SK-N-SH (cell line): ENCODE measurements around the gene FAM228B.
"Not testable (repeated sequence)": the region's sequence is repeated elsewhere in the genome, so short reads cannot be mapped to it uniquely, and the experiment has no call there.

ENCODE experiments used
- CTCF ChIP-seq: fragments of 200-600 bp; sonication (generic); IDR thresholded peaks from 2 replicates; pipeline ENCODE4 v1.6.1; 2017; ENCODE audit warnings: antibody characterized with exemption, mild to moderate bottlenecking, moderate library complexity
- EZH2phosphoT487 ChIP-seq: fragments of 200-600 bp; sonication (generic); IDR thresholded peaks from 2 replicates; pipeline ENCODE4 v1.6.1; 2017; ENCODE audit warnings: low read depth, mixed run types, mild to moderate bottlenecking, antibody characterized with exemption, moderate library complexity, borderline replicate concordance
- JUND ChIP-seq: IDR thresholded peaks from 2 replicates; pipeline ENCODE4 v1.4.0; 2012
- MAX ChIP-seq: IDR thresholded peaks from 2 replicates; pipeline ENCODE4 v1.4.0; 2012; ENCODE audit warnings: low read depth
- PBX3 ChIP-seq: IDR thresholded peaks from 2 replicates; pipeline ENCODE4; 2012
- POLR2AphosphoS5 ChIP-seq: IDR thresholded peaks from 2 replicates; pipeline ENCODE4 v1.6.1; 2012; ENCODE audit warnings: low read depth, low read length
- RCOR1 ChIP-seq: fragments of 150-350 bp; IDR thresholded peaks from 2 replicates; pipeline ENCODE4 v1.6.1; 2017; ENCODE audit warnings: antibody characterized with exemption, low read length
- REST ChIP-seq: IDR thresholded peaks from 2 replicates; pipeline ENCODE4 v1.6.1; 2012; ENCODE audit warnings: mild to moderate bottlenecking, low read depth, low read length, moderate library complexity
- YY1 ChIP-seq: IDR thresholded peaks from 2 replicates; pipeline ENCODE4 v1.4.0; 2012; ENCODE audit warnings: low read depth, mild to moderate bottlenecking
- ZBTB33 ChIP-seq: IDR thresholded peaks from 2 replicates; pipeline ENCODE4 v1.4.0; 2012; ENCODE audit warnings: low read depth, borderline replicate concordance

- TF ChIP-seq RCOR1, CTCF, ZBTB33, MAX, EZH2phosphoT487, JUND, POLR2AphosphoS5, YY1, PBX3, REST: not testable (repeated sequence)
These were observed 22.5 kb upstream of the FAM228B start for GRCh38 chr2:24100732-24101131.
